NCI-H526 (cell line): ENCODE measurements around the gene RSPH9.

ENCODE experiments used
- DNase-seq, 2 experiments: peaks; one replicate each; lab custom pipeline; 2025; lab: John Stamatoyannopoulos, UW

RSPH9 gene

GRCh38 chr6:43644940-43645612, at the start of gene RSPH9:
Gene RSPH9 (plus strand): TSS chr6:43645036. CDS start chr6:43645099, 63 bp downstream.
- DNase-seq = peak; percentile 36 to 73

- no peak for DNase-seq
Measured at GRCh38 chr6:43600595-43600994, 44.2 kb upstream of the RSPH9 start.

- no peak for DNase-seq
Measured at GRCh38 chr6:43604174-43604573, 40.7 kb upstream of the RSPH9 start.

- no peak for DNase-seq
Measured at GRCh38 chr6:43606019-43606418, 38.8 kb upstream of the RSPH9 start.

GRCh38 chr6:43608310-43608763, 36.5 kb upstream of the RSPH9 start:
- DNase-seq = peak; percentile 39 to 81

GRCh38 chr6:43608807-43609206, 36.0 kb upstream of the RSPH9 start:
- DNase-seq = no peak

GRCh38 chr6:43609402-43609801, 35.4 kb upstream of the RSPH9 start:
- DNase-seq = no peak

GRCh38 chr6:43610431-43610830, 34.4 kb upstream of the RSPH9 start:
- DNase-seq = no peak

GRCh38 chr6:43613721-43614395, 31.0 kb upstream of the RSPH9 start:
- DNase-seq = no peak

- DNase-seq = no peak
Measured at GRCh38 chr6:43614396-43614730, 30.5 kb upstream of the RSPH9 start.

- DNase-seq = no peak
Measured at GRCh38 chr6:43616725-43617472, 27.9 kb upstream of the RSPH9 start.

GRCh38 chr6:43621078-43621835, 23.6 kb upstream of the RSPH9 start:
- DNase-seq = no peak

- no peak for DNase-seq
Measured at GRCh38 chr6:43621836-43622180, 23.0 kb upstream of the RSPH9 start.

- DNase-seq = no peak
Measured at GRCh38 chr6:43622541-43622940, 22.3 kb upstream of the RSPH9 start.

- DNase-seq = no peak
Measured at GRCh38 chr6:43623880-43624785, 20.7 kb upstream of the RSPH9 start.

GRCh38 chr6:43624786-43625288, 20.0 kb upstream of the RSPH9 start:
- no peak for DNase-seq

- DNase-seq = no peak
Measured at GRCh38 chr6:43625393-43625992, 19.3 kb upstream of the RSPH9 start.

GRCh38 chr6:43627008-43627825, 17.6 kb upstream of the RSPH9 start:
- DNase-seq = no peak

- peak; percentile 45 to 72 for DNase-seq
Measured at GRCh38 chr6:43628393-43629103, 16.3 kb upstream of the RSPH9 start.
